GM12801 (cell line): ENCODE data around the gene AGFG1.
A peak's percentile ranks its signal among the peaks of the same experiment; 100 is the strongest.

Experiments used
- TF ChIP-seq, protein P1 (sequence below): IDR thresholded peaks from one replicate; pipeline ENCODE4 v1.5.1; 2011; ENCODE audit warnings: control low read depth; ENCODE audit not compliant: insufficient read length; ENCODE audit errors: extremely low read depth

Gene AGFG1, protein sequence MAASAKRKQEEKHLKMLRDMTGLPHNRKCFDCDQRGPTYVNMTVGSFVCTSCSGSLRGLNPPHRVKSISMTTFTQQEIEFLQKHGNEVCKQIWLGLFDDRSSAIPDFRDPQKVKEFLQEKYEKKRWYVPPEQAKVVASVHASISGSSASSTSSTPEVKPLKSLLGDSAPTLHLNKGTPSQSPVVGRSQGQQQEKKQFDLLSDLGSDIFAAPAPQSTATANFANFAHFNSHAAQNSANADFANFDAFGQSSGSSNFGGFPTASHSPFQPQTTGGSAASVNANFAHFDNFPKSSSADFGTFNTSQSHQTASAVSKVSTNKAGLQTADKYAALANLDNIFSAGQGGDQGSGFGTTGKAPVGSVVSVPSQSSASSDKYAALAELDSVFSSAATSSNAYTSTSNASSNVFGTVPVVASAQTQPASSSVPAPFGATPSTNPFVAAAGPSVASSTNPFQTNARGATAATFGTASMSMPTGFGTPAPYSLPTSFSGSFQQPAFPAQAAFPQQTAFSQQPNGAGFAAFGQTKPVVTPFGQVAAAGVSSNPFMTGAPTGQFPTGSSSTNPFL

DNA sequence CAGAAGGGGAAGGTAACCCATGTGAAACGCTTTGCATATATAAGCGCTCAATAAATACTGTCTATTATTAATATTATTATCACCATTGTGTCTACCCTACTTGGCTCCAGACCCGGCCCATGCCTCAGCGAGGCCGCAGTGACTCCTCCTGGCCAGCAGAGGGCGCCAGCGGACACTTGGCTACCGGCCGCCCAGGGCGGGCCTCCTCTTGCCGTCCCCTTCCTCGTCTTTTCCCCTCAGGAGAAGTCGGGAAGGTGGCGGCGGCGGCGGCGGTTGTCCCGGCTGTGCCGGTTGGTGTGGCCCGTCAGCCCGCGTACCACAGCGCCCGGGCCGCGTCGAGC lies at the start of gene AGFG1:
AGFG1 (plus strand) TSS at position 233 of the 341 bp plus-strand sequence. CDS start 266 bp downstream, outside the sequence.
- TF ChIP-seq, protein P1, sequence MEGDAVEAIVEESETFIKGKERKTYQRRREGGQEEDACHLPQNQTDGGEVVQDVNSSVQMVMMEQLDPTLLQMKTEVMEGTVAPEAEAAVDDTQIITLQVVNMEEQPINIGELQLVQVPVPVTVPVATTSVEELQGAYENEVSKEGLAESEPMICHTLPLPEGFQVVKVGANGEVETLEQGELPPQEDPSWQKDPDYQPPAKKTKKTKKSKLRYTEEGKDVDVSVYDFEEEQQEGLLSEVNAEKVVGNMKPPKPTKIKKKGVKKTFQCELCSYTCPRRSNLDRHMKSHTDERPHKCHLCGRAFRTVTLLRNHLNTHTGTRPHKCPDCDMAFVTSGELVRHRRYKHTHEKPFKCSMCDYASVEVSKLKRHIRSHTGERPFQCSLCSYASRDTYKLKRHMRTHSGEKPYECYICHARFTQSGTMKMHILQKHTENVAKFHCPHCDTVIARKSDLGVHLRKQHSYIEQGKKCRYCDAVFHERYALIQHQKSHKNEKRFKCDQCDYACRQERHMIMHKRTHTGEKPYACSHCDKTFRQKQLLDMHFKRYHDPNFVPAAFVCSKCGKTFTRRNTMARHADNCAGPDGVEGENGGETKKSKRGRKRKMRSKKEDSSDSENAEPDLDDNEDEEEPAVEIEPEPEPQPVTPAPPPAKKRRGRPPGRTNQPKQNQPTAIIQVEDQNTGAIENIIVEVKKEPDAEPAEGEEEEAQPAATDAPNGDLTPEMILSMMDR, result peak; percentile 64

DNA sequence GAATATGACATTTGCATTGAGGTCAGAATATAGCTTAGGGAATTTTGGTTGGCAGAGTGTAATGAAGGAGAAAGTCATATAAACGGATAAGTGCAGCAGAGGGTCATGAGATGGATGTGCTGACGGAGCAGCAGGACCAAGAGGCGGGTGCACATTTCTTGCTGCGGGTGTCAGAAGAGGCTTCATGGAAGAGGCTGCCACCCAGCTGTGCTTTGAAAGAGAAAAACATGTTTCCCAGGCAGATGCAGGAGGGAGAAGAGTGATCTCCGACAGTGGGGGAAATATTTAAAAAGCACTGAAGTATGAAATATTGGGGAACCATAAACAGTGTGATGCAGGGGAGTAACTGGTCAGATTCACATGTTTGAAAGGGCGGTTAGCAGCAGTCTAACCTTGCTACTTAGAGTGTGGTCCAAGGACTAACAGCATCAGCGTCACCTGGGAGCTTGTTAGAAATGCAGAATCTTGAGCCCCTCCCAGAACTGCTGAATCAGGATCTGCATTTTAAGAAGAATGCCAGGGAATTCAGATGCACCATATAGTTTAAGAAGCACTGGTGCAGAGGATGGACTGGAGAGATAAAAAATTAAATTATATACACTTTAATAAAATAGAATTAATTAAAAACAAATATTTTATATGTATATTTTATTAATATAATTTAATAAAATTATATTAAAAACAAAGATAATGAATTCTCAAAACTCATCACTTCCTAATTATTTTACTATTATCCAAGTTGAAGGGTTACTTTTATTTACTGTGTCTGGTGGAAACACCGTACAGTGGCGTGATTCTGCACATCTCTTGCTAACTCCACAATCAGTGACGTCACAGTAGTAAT lies 48.1 kb upstream of the AGFG1 start:
- TF ChIP-seq, protein P1, result no peak

DNA sequence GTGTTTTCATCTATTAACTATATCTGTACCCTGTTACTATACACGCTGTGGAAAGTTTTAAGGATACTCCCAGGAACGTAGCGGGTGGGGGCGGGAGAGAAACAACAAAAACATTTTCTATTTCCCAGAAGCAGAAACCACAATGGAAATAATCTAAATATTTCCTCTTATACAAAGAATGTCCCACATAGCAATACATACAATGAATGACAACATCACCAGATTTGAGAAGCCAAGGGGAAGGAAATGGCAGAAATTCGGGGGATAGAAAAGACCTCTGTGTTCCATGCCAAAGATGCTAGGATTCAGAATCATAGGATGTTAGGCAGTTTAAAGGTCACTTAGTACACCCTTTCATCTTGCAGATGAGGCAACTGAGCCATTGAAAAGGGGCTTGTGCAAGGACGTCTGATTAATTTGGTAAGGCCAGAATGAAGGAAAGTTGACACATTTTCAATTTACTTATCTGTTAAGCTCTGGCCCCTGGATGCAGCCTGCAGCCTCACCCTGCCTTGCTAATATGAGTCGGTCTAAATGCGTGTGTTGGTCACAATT lies 43.1 kb upstream of the AGFG1 start:
- TF ChIP-seq, protein P1, result no peak

DNA sequence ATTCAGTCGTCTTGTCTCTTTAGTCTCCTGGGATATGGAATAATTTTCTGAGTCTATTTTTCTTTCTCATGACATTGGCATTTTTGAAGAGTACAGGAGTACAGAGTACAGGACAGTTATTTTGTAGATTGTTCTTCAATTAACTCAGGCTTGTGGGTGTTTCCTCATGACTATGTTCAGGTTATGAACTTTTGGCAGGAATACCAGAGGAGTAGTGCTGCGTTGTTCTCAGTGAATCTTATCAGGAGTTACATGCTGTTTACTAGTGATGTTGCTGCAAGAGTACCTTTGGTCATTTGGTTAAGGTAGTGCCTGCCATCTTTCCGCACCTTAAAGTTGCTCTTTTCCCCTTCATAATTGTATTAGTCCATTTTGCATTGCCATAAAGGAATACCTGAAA lies 41.3 kb upstream of the AGFG1 start:
- TF ChIP-seq, protein P1, result no peak

DNA sequence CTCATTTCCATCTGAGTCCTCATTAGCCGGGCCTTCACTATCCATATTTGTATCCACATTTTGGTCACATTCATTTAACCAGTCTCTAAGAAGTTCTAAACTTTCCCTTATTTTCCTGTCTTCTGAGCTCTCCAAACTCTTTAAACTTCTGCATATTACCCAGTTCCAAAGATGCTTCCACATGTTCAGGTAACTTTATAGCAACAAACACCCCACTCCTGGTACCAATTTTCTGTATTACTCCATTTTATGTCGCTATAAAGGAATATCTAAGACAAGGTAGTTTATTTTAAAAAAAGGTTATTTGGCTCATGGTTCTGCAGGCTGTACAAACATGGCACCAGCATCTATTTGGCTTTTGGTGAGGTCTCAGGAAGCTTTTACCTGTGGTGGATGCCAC lies 38.8 kb upstream of the AGFG1 start:
- TF ChIP-seq, protein P1, result no peak

DNA sequence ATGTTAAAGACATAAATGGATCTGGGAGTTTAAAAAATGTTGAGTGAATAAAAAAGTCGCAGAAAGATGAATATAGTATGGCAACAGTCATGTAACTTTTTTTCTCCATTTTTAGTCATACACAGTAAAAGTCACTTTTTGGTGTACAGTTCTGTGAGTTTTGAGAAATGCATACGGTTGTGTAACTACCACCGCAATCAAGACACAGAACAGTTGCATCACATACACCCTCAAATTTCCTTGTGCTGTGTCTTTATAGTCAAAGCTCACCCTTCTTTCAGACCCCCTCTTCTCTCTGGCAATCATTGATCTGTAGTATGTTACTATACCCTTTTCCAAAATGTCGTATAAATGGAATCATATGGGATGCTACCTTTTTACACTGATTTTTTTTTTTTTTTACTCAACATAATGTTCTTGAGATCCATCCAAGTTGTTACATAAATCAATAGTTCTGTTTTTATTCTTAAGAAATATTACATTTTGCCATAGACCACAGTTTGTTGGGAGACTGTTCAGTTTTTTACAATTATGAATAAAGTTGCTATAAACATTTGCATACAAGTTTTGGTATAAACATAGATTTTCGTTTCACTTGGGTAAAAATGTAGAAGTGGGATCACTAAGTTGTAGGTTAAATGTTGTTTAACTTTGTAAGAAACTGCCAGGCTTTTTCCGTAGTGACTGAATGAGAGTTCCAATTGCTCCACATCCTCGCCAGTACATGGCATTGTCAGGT lies 35.4 kb upstream of the AGFG1 start:
- TF ChIP-seq, protein P1, result no peak
